MM.1S (cell line): ENCODE data around the gene TMEM204.

Source experiments
- DNase-seq: peaks from one replicate; pipeline ENCODE4 v3.0.0-alpha.2; 2015
- H2AFZ ChIP-seq: fragments of 300-600 bp; sonication (generic); 2 replicates; pipeline ENCODE4 v1.6.0; 2016; ENCODE audit warnings: antibody characterized with exemption, low read length
- H3F3A ChIP-seq: fragments of 300-600 bp; sonication (generic); 2 replicates; pipeline ENCODE4 v1.6.1; 2016; ENCODE audit warnings: mild to moderate bottlenecking, antibody characterized with exemption, low read length, moderate library complexity, mixed read lengths; ENCODE audit not compliant: insufficient read depth
- H3K27ac ChIP-seq: fragments of 300-600 bp; sonication (generic); 2 replicates; pipeline ENCODE4 v1.5.1; 2016; ENCODE audit warnings: mild to moderate bottlenecking, low read length
- H3K27me3 ChIP-seq: fragments of 300-600 bp; sonication (generic); replicated peaks from 2 replicates; pipeline ENCODE4 v1.6.0; 2016; ENCODE audit warnings: low read length; ENCODE audit not compliant: insufficient read depth
- H3K36me3 ChIP-seq: fragments of 300-600 bp; sonication (generic); replicated peaks from 2 replicates; pipeline ENCODE4 v1.6.1; 2016; ENCODE audit warnings: mild to moderate bottlenecking, low read length, mixed read lengths; ENCODE audit not compliant: insufficient read depth
- H3K4me1 ChIP-seq: fragments of 300-600 bp; sonication (generic); 2 replicates; pipeline ENCODE4 v1.6.1; 2016; ENCODE audit warnings: low read length, mixed read lengths
- H3K4me2 ChIP-seq: fragments of 300-600 bp; sonication (generic); 2 replicates; pipeline ENCODE4 v1.6.0; 2016; ENCODE audit warnings: low read depth, low read length
- H3K4me3 ChIP-seq: fragments of 300-600 bp; sonication (generic); 2 replicates; pipeline ENCODE4 v1.5.1; 2016; ENCODE audit warnings: low read length, mixed read lengths
- H3K79me2 ChIP-seq: fragments of 300-600 bp; sonication (generic); 2 replicates; pipeline ENCODE4 v1.6.1; 2016; ENCODE audit warnings: mixed run types, low read length, mixed read lengths
- H3K9ac ChIP-seq: fragments of 300-600 bp; sonication (generic); 2 replicates; pipeline ENCODE4 v1.6.1; 2016; ENCODE audit warnings: low read length, mixed read lengths
- H3K9me2 ChIP-seq: fragments of 300-600 bp; sonication (generic); replicated peaks from 2 replicates; pipeline ENCODE4 v1.6.1; 2016; ENCODE audit warnings: mild to moderate bottlenecking, low read length, mixed read lengths; ENCODE audit not compliant: insufficient read depth
- H3K9me3 ChIP-seq: fragments of 300-600 bp; sonication (generic); replicated peaks from 2 replicates; pipeline ENCODE4 v1.6.1; 2016; ENCODE audit warnings: mild to moderate bottlenecking, low read length, mixed read lengths; ENCODE audit not compliant: insufficient read depth
- H4K20me1 ChIP-seq: fragments of 300-600 bp; sonication (generic); 2 replicates; pipeline ENCODE4 v1.6.1; 2016; ENCODE audit warnings: mild to moderate bottlenecking, low read length, moderate library complexity, mixed read lengths; ENCODE audit not compliant: insufficient read depth
- CTCF ChIP-seq: fragments of 300-600 bp; sonication (generic); IDR thresholded peaks from 2 replicates; pipeline ENCODE4 v1.5.1; 2016; ENCODE audit warnings: antibody characterized with exemption, low read length, mixed read lengths
- EZH2 ChIP-seq: fragments of 300-600 bp; sonication (generic); optimal IDR thresholded peaks from 2 replicates; pipeline ENCODE3; 2017; ENCODE audit warnings: low read depth, mild to moderate bottlenecking, antibody characterized with exemption, low read length, mixed read lengths
- EZH2phosphoT487 ChIP-seq: fragments of 300-600 bp; sonication (generic); IDR thresholded peaks from 2 replicates; pipeline ENCODE4 v1.6.1; 2018; ENCODE audit warnings: antibody characterized with exemption, low read length

TMEM204 gene

GRCh38 chr16:1550069-1550468 lies 16.6 kb downstream of the TMEM204 start:
- Histone ChIP-seq H3K9ac (no peak overlapping the region), H3K27me3 (no peaks in the 10 kb centered on the region), H2AFZ (no peak overlapping the region), H4K20me1 (no peaks in the 10 kb centered on the region), H3K4me3 (no peak overlapping the region), H3K9me2 (no peaks in the 10 kb centered on the region), H3K4me2 (no peak overlapping the region), H3K79me2 (no peaks in the 10 kb centered on the region), H3K9me3 (no peaks in the 10 kb centered on the region), H3F3A (no peaks in the 10 kb centered on the region), H3K36me3 (no peaks in the 10 kb centered on the region), H3K4me1 (peaks cover 8% of the 10 kb centered on the region), H3K27ac (no peak overlapping the region)
- TF ChIP-seq CTCF (no peak), EZH2phosphoT487 (no peak)
- DNase-seq = no peak

DNA sequence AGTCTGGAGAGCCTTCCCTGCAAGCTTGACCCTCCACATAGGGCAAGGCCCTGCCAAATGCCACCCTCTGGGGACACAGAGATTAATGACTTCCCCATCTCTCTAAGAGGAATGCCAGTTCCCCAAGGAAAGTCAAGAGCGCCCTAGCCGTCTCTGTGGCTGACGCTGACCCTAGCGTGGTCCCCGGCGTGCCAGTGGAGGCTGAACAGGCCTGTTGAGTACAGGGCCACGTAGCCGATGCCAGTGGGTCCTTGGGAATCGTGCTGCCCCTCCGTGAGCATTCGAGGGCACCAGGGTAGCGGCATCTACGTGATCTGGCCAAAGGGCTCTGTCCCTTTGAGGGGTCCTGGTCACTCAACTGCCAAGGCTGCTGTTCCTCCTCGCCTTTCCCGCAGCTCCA lies 17.2 kb downstream of the TMEM204 start:
- H3K27ac ChIP-seq = no peak overlapping the region
- no peak for DNase-seq
- no peaks in the 10 kb centered on the region for H3K79me2 ChIP-seq
- H4K20me1 ChIP-seq = no peaks in the 10 kb centered on the region
- no peaks in the 10 kb centered on the region for H3K27me3 ChIP-seq
- H2AFZ ChIP-seq = no peak overlapping the region
- 0 out of 2 replicates have a peak, but pooled peaks cover 2% of the 10 kb centered on the region for H3K4me1 ChIP-seq
- H3K9ac ChIP-seq = no peak overlapping the region
- no peak for TF ChIP-seq EZH2
- no peak for TF ChIP-seq CTCF
- no peak for TF ChIP-seq EZH2phosphoT487
- no peaks in the 10 kb centered on the region for H3K9me2 ChIP-seq
- H3K4me3 ChIP-seq = no peak overlapping the region
- H3F3A ChIP-seq = no peaks in the 10 kb centered on the region
- no peaks in the 10 kb centered on the region for H3K9me3 ChIP-seq
- no peaks in the 10 kb centered on the region for H3K36me3 ChIP-seq
- H3K4me2 ChIP-seq = no peak overlapping the region

GRCh38 chr16:1551166-1551565 lies 17.7 kb downstream of the TMEM204 start:
- Histone ChIP-seq H3K4me3 (no peak overlapping the region), H3K9me2 (no peaks in the 10 kb centered on the region), H3K79me2 (no peaks in the 10 kb centered on the region), H3K4me1 (no peaks in the 10 kb centered on the region), H3K4me2 (no peak overlapping the region), H3K27me3 (no peaks in the 10 kb centered on the region), H3K36me3 (no peaks in the 10 kb centered on the region), H3F3A (no peaks in the 10 kb centered on the region), H3K9me3 (no peaks in the 10 kb centered on the region), H3K27ac (no peak overlapping the region), H3K9ac (no peak overlapping the region), H4K20me1 (no peaks in the 10 kb centered on the region), H2AFZ (no peak overlapping the region)
- DNase-seq = no peak
- TF ChIP-seq CTCF = no peak
- TF ChIP-seq EZH2phosphoT487 = no peak
- no peak for TF ChIP-seq EZH2

DNA sequence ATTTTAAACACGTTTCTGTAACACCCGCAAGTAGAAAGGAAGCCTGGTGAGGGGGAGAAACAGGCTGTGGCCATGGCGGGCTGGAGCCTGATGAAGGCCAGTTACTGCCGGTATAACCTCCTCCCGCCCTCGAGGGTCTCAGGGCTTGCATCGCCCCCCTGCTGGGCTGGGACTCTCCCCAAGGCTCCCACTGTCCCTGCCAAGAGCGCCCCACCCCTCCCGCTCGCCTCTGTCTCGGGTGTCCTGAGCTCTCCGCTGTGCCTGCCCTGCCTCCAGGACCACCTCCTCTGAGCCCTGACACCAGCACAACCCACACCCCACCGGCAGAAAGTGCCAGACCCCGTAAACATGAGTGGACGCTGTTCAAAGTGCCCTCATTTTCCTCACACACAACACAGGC lies 18.7 kb downstream of the TMEM204 start:
- Histone ChIP-seq H3K4me1 (no peaks in the 10 kb centered on the region), H3K9me2 (no peaks in the 10 kb centered on the region), H2AFZ (no peak overlapping the region), H3F3A (no peaks in the 10 kb centered on the region), H3K4me3 (no peak overlapping the region), H3K4me2 (no peak overlapping the region), H3K9ac (no peak overlapping the region), H4K20me1 (no peaks in the 10 kb centered on the region), H3K9me3 (no peaks in the 10 kb centered on the region), H3K27ac (no peak overlapping the region), H3K79me2 (no peaks in the 10 kb centered on the region), H3K36me3 (no peaks in the 10 kb centered on the region), H3K27me3 (no peaks in the 10 kb centered on the region)
- DNase-seq = no peak
- TF ChIP-seq CTCF (no peak), EZH2 (no peak), EZH2phosphoT487 (no peak)
